ENCODE results near the gene PLCH2.

PLCH2 gene

DNA sequence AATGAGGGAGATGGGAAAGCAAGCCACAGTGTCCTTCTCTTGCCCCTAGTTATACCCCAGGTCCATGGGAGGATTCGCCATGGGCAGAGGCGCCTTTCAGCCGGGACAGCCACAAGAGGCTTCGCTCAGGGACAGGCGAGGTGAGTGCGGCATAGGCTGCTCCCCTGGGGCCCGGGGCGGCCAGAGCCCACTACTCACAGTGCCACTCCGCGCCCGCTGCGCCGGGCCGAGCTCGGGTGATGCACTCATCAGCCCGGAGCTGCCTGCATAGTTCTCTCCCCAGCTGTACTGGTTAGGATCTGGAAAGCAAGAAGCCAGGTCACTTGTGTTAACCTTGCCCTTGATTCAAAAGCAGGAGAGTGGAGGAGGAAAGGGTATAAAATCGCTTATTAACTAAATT lies 41.9 kb downstream of the PLCH2 start:
- no peak for DNase-seq

DNA sequence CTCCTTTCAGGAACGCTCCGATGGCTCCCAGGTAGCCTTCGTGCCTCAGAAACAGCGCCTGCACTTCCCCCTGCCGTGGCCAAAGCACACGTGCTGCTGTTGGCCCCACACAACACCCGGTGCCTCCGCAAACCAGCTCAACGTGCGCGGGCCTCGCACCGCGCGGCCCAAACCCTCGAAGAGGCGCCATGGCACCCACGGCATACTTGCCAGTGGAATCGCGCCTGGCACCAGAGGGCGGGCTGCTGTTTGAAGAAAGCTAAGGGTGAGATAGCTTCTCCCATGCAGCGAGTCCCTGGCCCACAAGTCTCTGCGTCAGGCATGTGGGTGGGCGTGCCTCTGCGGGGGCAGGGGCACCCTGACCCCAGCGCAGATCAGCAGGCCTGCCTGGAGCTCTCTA lies 42.4 kb downstream of the PLCH2 start:
- DNase-seq, result no peak

DNA sequence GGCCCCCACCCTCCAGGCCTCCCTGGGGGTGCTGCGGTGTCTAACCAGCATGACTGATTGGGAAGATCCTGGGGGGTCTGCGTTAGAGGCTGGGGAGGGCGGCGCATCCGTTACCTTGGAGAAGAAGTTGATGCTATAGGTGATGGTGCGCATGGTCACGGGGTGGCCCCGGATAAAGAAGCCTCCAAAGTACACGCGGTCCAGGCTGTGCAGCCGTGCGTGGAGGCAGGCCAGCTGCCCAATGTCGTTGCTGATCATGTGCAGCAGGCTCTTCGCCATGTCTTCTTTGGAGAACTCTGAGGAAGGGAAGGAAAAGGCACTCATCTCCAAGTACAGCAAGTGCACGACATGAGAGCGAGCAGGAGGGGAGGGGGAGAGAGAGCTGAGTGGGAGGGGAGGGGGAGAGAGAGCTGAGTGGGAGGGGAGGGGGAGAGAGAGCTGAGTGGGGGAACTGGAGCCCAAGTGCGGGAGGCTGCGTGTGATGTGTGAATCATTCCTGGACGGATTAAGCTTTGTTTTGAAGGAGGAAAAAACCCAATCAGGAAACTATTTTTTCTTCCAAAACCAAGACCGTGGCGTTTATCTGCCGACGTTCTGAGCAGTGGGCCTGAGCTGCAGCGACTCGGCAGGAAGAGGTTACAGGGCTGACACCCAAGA lies 43.1 kb downstream of the PLCH2 start:
- DNase-seq, result no peak

DNA sequence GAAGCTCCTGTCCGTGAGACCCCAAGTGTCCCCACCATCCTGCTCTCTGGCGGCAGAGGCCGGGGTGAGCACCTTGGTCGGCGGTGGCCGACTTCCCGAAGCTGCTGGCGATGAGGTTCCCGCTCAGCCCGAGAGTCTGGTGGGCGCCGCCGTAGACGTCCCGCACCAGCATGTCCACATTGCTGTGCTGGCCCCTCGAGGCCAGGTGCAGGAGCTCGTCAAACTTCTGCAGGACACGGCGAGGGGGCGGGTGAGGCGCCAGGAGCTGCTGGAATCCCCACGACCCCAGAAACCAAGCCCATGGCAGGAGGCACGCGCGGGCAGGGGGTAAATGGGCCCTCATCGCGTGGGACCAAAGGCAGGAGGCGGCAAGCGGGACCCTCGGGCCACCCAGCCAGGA lies 43.6 kb downstream of the PLCH2 start:
- DNase-seq, result no peak

DNA sequence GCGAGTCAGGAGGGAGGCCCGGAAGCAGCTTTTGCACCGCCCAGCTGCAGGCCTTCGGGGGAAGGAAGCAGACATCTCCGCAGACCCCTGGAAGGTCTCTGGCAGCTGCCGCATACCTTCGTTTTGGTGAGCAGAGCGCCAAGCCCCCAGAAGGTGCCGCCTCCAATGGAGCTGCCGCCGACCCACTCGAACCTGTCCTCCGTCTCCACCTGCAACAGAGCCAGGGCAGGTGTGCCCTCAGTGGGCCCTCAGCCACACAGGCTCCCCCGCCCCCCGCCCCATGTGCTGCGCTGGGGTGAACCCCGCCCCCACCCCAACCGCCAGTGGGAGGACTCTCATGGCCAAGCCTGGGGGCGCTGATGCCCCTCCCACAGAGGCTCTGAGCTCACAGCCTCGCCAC lies 44.1 kb downstream of the PLCH2 start:
- DNase-seq, result no peak

DNA sequence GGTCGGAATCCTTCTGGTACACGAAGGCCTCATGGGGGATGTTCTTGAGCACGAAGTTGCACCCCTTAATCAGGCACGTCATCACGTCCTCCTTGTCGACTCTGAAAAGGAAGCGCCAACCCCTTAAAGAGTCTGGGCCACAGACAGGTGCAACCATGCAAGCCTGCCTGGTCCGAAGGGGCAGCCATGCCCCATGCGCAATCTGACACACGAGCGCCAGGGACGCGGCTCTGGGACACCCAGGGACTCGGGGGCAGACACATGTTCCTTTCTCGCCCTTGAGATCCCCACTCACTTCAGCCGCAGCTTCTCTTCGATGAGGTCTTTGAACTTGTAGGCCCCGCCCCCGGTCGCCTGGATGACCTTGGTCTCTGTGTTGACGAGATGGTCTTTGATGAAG lies 44.7 kb downstream of the PLCH2 start:
- no peak for DNase-seq

DNA sequence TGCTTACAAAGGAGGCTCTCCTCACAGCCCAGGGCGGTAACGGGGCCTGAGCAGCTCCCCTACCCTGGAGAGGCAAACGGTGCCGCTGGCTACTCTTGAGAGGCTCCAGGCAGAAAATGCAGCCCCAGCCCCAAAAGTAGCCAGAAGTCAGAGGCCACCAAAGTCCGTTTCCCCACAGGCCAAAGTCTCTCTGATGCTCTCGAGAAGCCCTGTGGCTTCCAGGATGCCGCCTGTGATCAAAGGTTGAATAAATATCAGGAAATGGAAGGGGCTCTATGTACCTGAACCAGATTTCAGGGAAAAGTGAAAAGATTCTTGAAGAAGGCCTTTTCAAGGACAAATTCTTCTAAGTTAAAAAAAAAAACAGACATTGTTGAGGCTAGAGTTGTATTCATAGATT lies 46.1 kb downstream of the PLCH2 start:
- DNase-seq, result no peak

DNA sequence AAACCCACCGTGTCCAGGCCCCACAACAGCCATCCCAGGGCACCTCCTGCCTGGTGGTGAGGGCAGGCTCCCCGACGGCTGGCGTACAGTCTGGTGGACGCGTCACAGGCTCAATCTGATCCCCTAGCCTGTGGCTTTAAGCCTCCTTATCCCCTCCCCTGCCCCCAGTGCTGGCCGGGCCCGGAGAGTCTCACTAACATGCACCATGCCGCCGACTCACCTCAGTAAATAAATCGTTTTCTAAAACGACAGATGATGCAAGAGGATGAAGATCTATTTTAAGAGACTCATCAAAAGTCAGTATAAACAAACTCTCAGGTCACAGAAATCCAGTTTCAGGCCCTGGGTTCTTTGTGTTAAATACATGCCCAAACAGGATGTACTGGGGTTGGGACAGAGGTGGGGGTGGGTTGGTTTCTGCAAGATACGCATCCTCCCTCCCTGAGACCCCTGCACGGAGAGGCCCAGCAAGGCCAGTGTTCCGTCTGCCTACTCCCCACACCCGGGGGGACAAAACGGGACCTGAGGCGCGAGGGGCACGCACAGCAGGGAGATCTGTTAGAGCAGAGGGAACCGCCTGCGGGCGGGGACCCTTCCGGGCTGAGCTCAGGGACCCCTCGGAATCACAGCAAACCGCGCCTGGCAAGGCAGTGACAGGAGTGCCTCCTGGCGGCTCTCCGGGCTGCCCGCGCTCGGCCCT lies 47.3 kb downstream of the PLCH2 start:
- DNase-seq, result no peak

DNA sequence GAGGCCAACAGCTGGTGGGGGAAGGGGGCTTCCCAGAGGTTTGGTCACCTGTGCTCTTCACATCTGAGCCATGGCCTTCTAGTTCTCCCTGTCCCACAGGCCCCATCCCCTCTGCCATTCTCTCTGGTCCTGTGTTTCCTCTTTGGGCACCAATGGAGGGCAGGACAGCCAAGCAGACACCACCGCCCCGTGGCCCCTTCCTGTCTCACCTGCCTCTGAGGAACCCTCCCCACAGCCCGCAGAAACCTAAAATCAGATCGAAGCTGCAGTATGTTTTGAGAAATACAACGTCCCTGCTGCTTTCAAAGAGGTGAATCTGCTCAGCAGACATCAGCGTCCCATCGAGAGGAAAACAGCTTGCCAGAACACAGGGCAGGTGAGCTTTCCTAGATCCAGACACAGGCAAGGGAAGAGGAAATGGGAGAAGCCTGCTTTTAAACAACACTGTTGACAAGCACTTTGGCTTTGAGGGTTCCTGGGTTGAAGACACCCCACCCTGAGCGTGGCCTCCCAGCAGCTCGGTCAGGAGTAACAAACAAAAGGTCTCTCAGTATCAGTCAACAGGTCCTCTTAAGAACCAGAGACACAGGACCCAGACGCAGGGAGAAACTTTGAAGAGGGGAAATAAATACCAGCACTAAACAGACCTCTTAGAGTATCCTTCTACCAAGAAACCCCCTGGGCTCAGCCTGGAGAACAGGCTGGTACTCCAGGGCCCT lies 48.0 kb downstream of the PLCH2 start:
- DNase-seq, result peak; percentile 62

DNA sequence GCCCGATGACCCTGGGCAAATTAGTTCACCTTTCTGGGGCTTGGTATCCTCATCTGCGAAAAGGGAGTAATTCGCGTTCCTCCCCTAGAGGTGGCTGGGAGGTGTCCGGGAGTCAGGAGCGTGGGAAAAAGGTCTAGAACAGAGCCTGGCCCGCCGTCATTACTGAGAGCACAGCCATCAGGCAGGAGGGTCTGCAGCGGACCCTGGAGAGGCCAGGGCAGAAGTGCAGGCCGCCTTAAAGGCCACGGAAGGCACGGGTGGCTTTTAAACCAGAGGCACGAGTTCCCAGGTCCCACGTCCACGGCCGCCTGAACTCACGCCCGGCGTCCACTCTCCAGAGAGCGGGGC lies 49.5 kb downstream of the PLCH2 start:
- no peak for DNase-seq

DNA sequence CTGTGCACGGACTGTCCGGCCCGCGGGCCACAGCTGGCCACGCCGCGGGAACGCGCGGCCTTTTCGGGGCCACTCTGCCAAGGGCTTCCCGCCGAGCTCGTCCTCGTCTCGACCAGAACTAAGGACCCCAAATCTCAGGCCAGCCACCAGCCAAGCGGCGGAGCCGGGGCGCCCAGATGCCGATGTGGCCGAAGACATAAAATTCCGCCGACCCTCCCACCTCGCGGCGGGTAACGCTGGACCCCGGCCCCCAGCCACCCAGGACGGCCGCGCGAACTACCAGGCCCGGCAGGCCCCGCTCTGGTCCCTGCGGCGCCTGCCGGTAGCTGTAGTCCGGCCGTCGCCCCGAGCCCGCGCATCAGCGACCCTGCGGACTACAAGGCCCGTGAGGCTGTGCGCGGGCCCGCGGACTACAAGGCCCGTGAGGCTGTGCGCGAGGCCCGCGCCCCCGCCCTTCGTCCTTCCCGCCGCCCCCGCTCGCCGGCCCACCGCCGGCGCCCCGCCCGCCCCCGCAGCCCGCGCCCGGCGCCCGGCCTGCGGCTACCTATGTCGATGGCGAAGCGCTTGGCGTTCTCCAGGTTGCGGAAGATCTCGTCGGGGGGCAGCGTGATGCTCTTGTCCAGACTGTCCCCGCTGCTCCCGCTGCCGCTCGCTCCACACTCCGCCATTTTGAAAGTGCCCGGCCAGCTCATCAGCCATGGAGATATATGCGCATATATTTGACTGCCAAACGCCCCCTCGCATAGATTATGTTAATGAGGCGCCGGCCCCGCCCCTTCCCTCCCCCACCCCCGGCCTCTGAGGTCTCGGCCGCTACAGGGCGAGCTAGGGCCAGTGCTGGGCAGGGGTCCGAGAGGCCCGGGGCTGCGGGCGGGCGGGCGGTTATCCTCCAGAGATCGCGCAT lies 50.1 kb downstream of the PLCH2 start, which contains the start of gene PANK4:
Gene PANK4, minus strand, starts transcription at position 677 of the 904 bp plus-strand sequence. Its CDS starts 9 bp downstream, at position 668.
- DNase-seq, result peak; percentile 90

DNA sequence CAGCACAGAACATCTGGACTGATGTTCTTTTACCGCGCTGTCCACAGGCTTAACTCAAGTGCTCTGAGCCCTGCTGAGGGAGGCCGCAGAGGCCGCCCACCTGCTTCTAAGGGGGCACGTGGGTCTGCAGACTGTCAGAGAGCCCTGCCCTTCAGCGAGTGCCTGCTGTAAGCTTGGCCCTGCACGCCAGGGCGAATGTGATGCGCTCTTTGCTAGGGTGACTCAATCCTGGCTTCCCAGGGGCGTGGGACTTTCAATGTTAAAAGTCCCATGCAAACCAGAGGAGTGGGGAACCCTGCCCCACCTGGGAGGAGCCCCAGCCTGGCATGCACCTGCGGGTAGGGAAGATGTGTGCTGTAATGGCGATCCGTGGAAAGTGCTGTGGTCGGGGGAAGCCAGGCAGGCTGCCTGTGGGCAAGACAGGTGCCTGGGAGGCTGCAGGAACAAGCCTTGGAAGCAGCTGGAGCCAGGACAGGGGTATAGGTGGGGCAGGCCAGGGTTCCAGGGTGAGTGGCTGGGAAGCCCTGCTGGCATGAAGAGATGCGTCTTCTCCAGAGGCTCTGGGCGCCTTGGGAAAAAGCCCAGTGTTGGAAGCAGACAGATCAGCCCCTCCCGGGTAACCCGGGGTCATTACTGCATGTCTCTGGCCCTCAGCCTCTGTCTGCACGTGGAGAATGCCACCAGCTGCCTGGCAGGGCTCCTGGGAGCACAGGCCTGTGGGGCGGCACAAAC lies 50.9 kb downstream of the PLCH2 start:
- DNase-seq, result no peak

DNA sequence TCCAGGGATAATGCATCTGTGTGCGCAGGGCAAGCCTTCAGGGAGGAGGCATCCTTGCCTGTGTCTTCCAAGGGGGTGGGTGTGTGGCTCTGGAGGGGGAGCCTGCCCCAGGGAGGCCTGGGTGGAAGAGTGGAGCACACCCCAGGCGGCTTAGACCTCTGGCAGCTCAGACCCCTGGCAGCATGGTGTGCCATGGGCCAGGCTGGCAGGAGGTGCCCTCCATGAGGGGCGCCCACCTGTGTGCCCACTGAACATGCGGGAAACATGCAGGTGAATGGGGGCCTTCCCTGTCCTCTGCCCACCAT lies 51.4 kb downstream of the PLCH2 start:
- no peak for DNase-seq

DNA sequence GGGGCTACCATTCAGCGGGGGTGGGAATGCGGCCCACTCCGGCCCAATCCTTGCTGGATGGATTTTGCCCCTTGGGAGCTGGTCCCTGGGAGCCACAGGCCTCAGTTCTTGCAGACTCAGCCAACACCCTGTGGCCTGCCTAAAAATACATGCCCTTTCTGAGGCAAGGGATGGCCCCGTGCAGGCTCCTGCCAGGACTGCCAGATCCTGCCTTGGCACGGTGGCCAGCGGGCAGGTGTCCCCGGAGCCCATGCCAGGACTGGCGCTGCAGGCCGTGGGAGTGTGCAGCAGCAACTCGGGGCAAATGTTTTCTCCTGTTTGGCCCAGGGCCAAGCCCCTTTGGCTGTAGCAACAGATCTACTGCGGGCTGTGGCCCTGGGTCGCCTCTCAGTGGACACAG lies 51.9 kb downstream of the PLCH2 start:
- DNase-seq, result no peak

DNA sequence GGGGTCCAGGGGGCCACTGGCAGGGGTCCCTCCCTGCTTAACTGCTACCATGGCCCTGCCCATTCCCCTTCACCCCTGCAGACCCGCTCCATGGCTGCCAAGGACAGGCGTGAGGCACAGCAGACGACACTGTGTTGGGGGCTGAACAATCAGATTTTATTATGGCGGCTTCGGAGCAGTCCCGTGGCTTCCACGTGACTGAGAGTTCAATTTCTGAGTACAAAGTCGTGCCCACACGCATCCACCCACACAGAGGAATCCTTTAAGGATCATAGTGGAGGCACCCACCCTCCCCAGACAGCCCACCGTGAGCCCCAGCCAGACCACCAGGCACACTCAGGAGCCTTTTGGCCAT lies 52.5 kb downstream of the PLCH2 start:
- no peak for DNase-seq

DNA sequence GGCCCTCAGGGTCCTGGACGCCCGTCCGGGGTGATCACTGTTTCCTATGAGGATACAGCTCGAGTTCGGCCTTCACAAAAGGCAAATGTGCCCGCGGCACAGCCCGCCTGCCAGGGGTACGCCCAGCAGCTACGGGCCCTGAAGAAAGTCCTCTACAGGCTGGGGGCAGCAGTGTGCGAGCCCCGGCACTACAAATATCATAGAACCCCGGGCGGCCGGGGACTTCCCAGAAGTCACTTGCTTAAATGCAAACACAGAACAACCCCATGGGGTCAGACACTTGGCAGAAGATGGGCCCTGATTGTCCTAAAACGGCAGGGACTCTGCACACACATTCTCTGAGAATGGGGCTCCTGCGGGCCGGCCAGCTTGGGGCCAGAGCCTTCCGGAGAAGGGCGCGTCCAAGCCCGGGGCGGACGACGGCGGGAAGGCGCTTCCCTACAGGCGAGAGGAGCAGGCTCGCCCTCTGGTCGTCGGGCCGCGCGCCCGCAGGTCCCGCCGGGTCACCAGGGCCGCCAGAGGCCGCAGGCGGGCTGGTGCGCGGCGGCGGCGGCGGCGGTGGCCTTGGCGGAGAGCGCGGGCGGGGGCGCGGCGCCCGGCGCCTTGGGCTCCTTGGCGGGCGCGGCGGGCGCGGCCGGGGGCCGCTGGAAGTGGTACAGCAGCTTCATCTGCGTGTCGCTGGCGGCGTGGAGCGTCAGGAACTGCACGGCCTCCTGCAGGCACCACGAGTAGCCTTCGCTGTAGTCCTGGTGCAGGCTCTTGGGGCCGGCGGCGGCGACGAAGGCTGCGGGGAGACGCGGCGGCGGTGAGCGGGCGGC lies 53.1 kb downstream of the PLCH2 start:
- peak; percentile 53 for DNase-seq

DNA sequence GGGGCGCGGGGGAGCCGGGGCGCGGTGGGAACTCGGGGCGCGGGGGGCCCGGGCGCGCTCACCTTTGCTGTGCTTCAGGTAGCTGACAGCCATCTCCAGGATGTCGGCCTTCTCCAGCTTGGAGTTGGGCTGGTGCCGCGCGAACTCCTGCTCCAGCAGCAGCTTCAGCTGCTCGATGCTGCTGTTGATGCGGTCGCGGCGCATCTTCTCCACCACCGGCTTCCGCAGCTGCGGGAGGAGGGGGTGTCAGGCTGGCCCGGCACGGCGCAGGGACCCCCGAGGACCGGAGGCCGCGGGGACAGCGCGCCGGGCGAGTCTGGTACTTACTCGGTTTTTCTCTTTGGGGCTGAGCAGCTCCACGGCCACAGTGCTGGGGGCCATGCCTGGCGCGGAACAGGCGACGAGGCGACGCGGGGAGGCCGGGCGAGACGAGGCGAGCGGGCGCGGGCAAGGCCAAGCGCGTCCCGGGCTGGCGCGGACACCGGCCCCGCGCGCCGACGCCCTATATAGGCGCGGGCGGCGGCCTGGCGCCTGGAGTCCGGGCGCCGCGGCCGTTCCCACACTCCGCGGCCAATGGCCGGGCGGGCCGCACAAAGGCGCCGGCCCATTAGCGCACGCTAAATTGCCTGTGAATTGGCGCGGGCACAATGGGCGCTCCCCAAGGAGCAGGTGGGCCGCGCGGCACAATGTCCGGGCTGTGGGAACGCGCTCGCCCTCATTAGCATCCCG lies 53.9 kb downstream of the PLCH2 start, which contains the start of gene HES5:
Gene HES5, minus strand, starts transcription at position 480 of the 729 bp plus-strand sequence. Its CDS starts 99 bp downstream, at position 381.
- DNase-seq, result peak; percentile 48

DNA sequence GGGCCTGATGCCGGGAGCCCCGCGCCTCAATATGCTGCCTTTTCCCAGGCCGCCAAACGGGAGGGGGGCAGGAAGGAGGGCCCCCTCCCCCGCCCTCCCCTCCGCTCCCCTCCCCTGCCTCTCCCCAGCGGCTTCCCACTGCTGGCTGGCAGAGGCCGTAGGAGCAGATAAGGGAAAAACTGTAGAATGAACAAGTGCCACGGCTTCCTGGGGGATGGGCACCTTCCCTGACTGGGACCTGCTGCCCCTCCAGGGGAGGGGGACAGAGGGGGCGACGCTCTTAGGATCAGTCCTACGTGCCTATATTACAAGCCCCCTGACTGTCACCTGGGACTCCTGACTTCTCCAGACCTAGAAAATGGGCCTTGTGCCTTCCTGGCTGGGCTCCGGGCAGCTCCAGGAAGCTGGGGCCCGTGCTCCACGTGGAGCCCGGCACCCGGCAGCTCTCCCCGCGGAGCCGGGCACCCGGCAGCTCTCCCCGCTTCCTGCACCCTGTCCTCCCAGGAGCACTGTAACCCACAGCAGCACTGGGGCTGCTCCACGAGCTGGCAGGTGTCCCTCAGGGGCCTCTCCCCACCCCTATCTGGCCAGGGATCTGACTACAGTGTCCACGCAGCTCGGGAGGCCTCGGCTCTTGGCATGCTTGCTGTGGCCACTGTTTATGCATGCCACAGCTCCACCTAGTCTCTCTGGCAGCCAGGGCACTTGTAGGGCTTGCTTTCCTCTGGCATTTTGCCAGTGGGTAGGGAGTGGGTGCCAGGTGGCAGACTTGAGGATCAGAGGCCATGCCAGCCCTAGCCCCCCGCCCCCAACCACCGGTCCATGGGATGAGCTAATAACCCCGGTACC lies 54.6 kb downstream of the PLCH2 start:
- DNase-seq, result peak; percentile 29

DNA sequence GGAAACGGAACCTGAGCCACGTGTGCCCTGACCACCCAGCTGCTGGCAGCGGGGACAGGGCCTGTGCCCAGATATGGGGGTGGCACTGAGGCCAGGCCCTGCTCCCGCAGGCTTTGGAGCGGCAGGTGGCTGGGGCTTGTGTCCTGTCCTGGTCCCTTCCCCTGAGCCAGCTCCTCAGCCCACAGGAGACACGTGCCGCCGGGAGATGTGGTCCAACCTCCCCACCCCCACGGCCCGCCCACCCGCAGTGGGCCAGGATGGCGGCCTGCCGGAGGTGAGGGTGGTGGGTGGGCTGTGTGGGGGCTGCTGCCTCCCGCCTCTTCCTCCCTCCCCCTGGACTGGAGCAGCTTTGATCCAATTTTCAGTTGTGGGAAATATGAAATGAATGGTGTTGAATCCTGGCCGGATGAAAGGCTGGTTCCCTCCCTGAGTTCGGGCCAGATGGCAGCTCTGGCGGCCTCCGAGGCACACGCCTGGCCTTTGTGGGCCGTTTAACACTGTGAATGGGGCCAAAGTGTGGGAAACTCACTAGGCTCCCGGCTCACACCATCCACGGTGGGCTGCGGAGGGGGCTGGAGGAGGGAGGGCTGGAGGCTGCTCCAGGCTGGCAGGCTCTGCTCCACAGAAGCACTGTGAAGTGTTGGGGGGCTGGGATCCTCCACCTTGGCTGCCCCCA lies 56.5 kb downstream of the PLCH2 start:
- DNase-seq, result no peak

Measured in activated T-cell treated with anti-CD3 and anti-CD28 coated beads, Interleukin-2, amount 50 U/mL, for 1 hour (primary cell).